ENCODE results near the gene SCPEP1.

The SCPEP1 gene

GRCh38 chr17:57038486-57038885 lies 60.6 kb downstream of the SCPEP1 start:
- DNase-seq, result no peak

DNA sequence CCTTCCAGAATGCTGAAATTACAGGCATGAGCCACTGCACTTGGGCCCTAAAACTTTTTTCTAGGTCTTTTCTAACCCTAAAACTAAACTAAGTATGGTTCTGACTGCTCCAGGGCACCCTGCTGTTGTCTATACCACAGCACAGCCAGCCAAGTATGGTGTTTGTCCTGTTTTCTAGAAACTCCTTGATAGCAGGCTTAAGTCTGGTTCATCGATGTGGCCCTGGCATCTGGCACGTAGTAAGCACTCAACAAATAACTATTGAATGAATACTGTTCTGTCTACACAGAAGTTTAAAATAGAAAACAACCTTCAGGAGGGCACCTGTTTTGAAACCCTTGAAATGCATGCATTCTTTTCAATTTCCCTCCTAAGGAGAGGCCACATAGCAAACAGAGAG lies 62.6 kb downstream of the SCPEP1 start:
- DNase-seq, result no peak

DNA sequence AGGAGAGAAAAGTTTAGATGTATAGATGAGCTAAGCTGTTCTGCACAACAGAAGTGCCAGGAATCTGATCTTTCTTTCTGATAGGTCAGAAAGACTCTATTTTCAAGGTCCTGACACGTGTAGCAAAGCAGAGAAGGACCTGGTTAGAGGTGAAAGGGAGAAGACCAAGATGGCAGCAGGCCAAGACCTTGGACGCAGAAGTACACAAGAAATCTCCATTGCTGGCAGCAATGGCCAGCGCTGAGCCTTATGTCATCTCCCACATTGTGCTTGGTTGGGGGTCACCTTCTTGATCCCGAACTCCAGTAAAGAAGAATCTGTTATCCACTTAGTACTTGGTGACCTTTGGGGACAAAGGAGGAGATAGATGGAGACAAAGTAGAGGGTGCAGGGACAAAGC lies 65.3 kb downstream of the SCPEP1 start:
- no peak for DNase-seq

GRCh38 chr17:57044976-57045867 lies 67.3 kb downstream of the SCPEP1 start:
- DNase-seq, result no peak

GRCh38 chr17:57045868-57046704 lies 68.2 kb downstream of the SCPEP1 start:
- peak in 4 of 51 donors; percentile 5 to 15 (median 13) for DNase-seq

DNA sequence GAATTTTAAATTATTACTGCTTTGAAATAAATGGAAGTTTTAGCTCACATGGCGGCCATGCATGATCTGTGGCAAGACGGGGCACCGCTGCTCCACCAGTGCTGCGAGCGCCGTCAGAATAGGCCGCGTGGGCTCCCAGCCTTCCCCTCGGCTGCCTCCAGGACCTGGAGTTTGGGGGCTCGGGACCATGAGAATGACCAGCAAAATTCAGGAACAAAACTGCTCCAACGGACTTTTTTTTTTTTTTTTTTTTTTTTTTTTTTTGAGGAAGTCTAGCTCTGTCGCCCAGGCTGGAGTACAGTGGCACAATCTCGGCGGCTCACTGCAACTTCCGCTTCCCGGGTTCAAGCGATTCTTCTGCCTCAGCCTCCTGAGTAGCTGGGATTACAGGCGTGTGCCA lies 68.8 kb downstream of the SCPEP1 start:
- no peak for DNase-seq

DNA sequence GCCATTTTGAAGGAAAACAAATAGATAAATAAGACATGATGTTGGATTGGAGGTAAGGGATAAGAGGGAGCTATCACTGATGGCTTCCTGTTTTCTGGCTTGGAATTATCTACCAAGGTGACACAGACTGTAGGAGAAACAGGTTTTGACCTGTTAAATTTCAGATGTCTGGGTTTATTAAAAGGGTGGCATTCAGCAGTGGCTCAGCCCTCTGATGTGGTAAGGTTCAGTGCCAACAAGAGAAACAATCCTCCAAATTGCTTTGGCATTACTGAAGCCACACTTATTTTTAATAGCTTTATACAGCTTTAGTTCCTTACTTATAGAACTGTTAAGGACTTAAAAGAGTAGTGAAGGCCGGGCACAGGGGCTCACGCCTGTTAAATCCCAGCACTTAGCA lies 70.2 kb downstream of the SCPEP1 start:
- DNase-seq, result no peak

DNA sequence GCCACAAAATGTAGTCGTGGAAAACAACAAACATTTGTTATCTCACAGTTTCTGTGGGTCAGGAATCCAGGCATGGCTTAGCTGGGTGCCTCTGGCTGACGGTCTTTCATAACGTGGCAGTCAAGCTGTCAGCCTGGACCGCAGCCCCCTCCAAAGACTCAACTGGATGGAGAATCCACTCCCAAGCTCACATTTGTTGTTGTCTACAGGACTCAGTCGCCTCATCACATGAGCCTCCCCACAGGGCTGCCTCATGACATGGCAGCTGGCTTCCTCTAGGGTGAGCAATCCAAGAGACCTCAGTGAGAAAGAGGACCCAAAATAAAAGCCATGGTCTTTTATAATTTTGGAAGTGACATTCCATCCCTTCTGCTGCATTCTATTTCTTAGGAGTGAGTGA lies 72.4 kb downstream of the SCPEP1 start:
- DNase-seq, result no peak

- DNase-seq, result no peak
These were observed 74.0 kb downstream of the SCPEP1 start for GRCh38 chr17:57051886-57052361.
